ENCODE data around the gene A2M. TPM values are rescaled to one million over a fixed set of nuclear protein-coding genes. Genes with fewer than 3 reads are reported as not detected.

The A2M gene
- total and polyA plus RNA-seq, 2 of the 13 experiments (the other 11 are each of a cell fraction or from before 2014, with no cell fraction given), result 2,807 to 6,551 TPM

GRCh38 chr12:9064201-9064814, 51.4 kb downstream of the A2M start (continued):
- no peak for TF ChIP-seq NFE2 (CRISPR knock-in tag; IDR thresholded peaks at IDR 0.05)
- no peak for TF ChIP-seq NR2C2 (CRISPR knock-in tag; IDR thresholded peaks at IDR 0.05; ENCODE audit: borderline replicate concordance)
- peak; percentile 41; the same call in 1 of the 2 replicates for TF ChIP-seq HDAC2 (CRISPR knock-in tag; IDR thresholded peaks at IDR 0.05)
- TF ChIP-seq CC2D1A (CRISPR knock-in tag; IDR thresholded peaks at IDR 0.05), result no peak
- TF ChIP-seq ZNF33A (CRISPR knock-in tag; IDR thresholded peaks at IDR 0.05; ENCODE audit: borderline replicate concordance), result no peak
- TF ChIP-seq SP4 (CRISPR knock-in tag; IDR thresholded peaks at IDR 0.05), result no peak
- TF ChIP-seq ZBTB4 (CRISPR knock-in tag; IDR thresholded peaks at IDR 0.05; ENCODE audit: borderline replicate concordance), result no peak
- no peak for TF ChIP-seq ZFY (CRISPR knock-in tag; IDR thresholded peaks at IDR 0.05)
- TF ChIP-seq ZNF563 (CRISPR knock-in tag; IDR thresholded peaks at IDR 0.05), result peak; percentile 88
- TF ChIP-seq ZNF790 (CRISPR knock-in tag; IDR thresholded peaks at IDR 0.05; ENCODE audit: borderline replicate concordance), result 0 out of 2 replicates have a peak, but pooled peaks have one; percentile 51
- no peak for TF ChIP-seq ONECUT2 (CRISPR knock-in tag; IDR thresholded peaks at IDR 0.05)
- no peak for TF ChIP-seq MEF2D (CRISPR knock-in tag; IDR thresholded peaks at IDR 0.05)
- TF ChIP-seq NONO (IDR thresholded peaks at IDR 0.05), result no peak
- TF ChIP-seq NONO (CRISPR knock-in tag; conservative IDR thresholded peaks at IDR 0.05), result no peak; the same call in 1 of the 2 replicates
- no peak for TF ChIP-seq EZH2 (conservative IDR thresholded peaks at IDR 0.05; ENCODE audit: low read depth, low read length)
- no peak for TF ChIP-seq E2F5 (CRISPR knock-in tag; conservative IDR thresholded peaks at IDR 0.05)
- TF ChIP-seq KDM5B (CRISPR knock-in tag; IDR thresholded peaks at IDR 0.05; ENCODE audit: borderline replicate concordance), result peak; percentile 82
- TF ChIP-seq SRY (CRISPR knock-in tag; IDR thresholded peaks at IDR 0.05), result no peak
- peak; percentile 9; the same call in 1 of the 2 replicates for TF ChIP-seq ZBTB20 (CRISPR knock-in tag; IDR thresholded peaks at IDR 0.05; ENCODE audit: borderline replicate concordance, low read depth)
- TF ChIP-seq PATZ1 (CRISPR knock-in tag; IDR thresholded peaks at IDR 0.05), result peak; percentile 20; the same call in 1 of the 2 replicates
- TF ChIP-seq ATAD3A (CRISPR knock-in tag; IDR thresholded peaks at IDR 0.05), result no peak
- TF ChIP-seq MED13 (CRISPR knock-in tag; IDR thresholded peaks at IDR 0.05), result no peak; the same call in 1 of the 2 replicates
- peak; percentile 54 for TF ChIP-seq ZNF18 (CRISPR knock-in tag; IDR thresholded peaks at IDR 0.05; ENCODE audit: insufficient replicate concordance)
- TF ChIP-seq ZNF331 (CRISPR knock-in tag; IDR thresholded peaks at IDR 0.05), result peak; percentile 19; the same call in 1 of the 2 replicates

All from HepG2 (cell line).